ENCODE measurements around the gene NCAPH2. TPM values are rescaled to one million over a fixed set of nuclear protein-coding genes. Genes with fewer than 3 reads are reported as not detected.
A peak's percentile ranks its signal among the peaks of the same experiment; 100 is the strongest.

The NCAPH2 gene
- total RNA-seq, 1 experiment from 2014 or later = 53.3 TPM

GRCh38 chr22:50474710-50475651, 33.0 kb upstream of the NCAPH2 start, which contains the start of gene SBF1:
Gene SBF1 (minus strand): TSS chr22:50475035. CDS start chr22:50474840, 195 bp downstream.
- peak; percentile 83 for DNase-seq (ENCODE audit: low read depth)

DNA sequence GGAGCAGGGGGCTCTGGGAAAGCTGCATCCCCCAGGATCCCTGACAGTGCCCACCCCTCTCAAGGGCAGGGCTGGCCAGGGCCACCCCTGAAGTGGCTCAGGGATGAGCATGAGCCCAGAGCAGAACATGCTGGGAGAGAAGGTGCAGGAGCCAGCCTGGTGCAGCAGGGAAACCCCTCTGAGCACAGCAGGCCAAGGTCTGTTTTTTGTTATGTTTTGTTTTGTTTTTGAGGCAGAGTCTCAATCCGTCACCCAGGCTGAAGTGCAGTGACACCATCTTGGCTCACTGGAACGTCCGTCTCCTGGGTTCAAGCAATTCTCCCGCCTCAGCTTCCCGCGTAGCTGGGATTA, 32.4 kb upstream of the NCAPH2 start:
- DNase-seq (ENCODE audit: low read depth) = no peak

DNA sequence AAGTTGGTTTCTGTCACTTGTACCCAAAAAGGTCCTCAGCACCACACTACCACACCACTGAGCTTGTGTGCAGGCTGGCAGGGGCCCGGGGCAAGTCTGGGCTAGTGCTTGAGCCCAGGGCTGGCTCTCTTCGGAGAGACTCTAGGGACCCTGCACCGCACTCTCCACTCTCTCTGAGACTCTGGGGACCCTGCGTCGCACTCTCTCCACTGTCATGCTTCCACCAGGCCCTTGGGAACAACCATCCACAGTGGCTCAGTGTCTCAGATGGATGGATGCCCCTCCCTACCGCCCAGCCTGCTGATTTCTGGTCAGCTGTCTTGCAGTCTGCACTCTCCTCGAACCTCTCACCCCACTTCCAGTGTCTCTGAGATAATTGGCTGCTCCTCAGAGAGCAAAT, 31.2 kb upstream of the NCAPH2 start:
- no peak for DNase-seq (ENCODE audit: low read depth)

GRCh38 chr22:50477923-50478322, 30.1 kb upstream of the NCAPH2 start:
- DNase-seq (ENCODE audit: low read depth) = no peak

DNA sequence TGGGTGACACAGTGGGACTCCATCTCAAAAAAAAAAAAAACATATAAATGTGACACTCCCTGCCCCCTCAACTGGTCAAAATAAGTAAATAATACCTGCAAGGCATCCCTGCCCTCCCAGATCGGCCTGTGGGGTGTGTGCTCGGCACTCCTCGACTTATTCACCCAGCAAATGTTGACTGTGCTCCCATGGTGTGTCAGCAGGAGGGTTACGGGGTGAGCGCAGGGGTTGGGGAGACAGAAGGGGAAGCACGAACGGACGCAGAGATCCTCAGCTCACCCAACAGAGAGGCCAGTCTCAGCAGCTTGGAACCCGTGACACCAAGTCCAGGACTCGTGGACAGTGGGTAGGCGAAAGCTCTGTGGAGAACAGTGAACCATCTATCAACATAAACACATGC, 28.3 kb upstream of the NCAPH2 start:
- DNase-seq (ENCODE audit: low read depth) = no peak

- no peak for DNase-seq (ENCODE audit: low read depth)
These were observed 27.0 kb upstream of the NCAPH2 start for GRCh38 chr22:50481045-50481439.

- no peak for DNase-seq (ENCODE audit: low read depth)
These were observed 26.5 kb upstream of the NCAPH2 start, which contains the start of gene ADM2 for GRCh38 chr22:50481440-50482106. Gene ADM2 (plus strand): TSS chr22:50481543. CDS start chr22:50481848, 305 bp downstream.

DNA sequence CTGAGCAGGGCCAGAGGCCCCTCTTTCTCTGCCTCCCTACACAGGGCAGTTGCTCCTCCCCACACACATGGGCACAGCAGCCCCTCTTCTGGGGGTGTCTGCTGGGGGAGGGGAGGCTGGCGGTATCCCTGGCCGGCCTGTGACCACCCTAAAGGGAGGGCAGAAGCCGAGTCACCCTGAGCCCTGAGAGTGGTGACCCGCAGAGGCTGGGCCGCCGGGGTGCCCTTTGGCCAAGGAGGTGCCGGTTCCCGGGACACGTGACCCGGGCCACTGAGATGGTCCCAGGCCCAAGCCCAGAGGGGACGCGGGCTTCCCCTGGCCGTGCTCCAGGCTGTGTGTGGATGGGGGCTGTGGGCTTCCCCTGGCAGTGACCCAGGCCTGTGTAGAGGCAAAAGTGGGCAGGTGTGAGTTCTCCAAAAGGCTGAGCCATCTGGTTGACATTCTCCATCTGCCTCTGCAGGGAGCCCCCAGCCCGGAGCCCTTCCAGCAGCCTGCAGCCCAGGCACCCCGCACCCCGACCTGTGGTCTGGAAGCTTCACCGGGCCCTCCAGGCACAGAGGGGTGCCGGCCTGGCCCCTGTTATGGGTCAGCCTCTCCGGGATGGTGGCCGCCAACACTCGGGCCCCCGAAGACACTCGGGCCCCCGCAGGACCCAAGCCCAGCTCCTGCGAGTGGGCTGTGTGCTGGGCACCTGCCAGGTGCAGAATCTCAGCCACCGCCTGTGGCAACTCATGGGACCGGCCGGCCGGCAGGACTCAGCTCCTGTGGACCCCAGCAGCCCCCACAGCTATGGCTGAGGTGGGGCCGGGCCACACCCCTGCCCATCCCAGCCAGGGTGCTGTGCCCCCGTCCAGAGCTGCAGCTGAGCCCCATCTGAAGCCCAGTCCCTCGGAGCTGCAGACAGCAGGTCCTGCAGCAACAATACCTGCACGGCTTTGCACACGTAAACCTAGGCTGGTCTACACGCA, 25.6 kb upstream of the NCAPH2 start:
- DNase-seq (ENCODE audit: low read depth) = no peak

- no peak for DNase-seq (ENCODE audit: low read depth)
These were observed 24.9 kb upstream of the NCAPH2 start for GRCh38 chr22:50483106-50483505.

- DNase-seq (ENCODE audit: low read depth) = no peak
These were observed 24.5 kb upstream of the NCAPH2 start for GRCh38 chr22:50483556-50483955.

- DNase-seq (ENCODE audit: low read depth) = no peak
These were observed 23.8 kb upstream of the NCAPH2 start for GRCh38 chr22:50483977-50484853.

GRCh38 chr22:50485221-50486131, 22.5 kb upstream of the NCAPH2 start:
- peak; percentile 34 for DNase-seq (ENCODE audit: low read depth)

DNA sequence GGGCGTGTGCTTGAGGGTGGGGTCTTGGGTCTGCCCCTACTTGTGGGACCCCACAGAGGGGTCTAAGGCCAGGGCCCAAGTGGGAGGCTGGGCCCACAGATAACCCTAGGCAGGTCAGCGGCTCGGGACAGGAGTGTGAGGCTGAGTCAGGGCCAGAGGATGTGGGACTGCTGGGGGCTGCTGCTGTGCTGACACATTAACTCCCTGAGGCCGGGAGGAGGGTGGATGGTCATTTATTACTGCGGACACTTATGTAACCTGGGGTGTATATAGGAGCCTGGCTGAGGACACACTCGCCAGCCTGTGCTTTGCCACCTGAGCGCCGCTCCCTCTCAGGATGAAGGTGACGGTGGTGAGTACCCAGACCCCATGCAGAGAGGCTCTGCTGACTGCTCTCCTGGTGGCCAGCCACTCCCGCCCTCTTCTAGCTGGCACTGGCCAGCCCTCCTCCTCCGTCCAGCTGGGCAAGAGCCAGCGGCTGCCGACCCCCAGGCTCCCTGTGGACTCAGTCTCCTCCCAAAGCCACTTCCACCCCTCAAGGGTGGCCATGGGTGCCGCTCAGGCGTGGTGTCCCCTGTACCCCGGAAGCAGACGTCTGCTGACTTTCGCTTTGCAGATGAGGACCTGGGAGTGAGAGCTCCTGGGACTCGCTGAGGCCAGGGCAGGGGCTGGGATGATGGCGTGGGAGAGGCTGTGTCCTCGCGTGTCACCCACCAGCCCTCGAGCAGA, 21.3 kb upstream of the NCAPH2 start, which contains the start of gene MIOX:
Gene MIOX (plus strand): TSS at position 299 of the 729 bp plus-strand sequence. CDS start 39 bp downstream, at position 338.
- peak; percentile 48 for DNase-seq (ENCODE audit: low read depth)

DNA sequence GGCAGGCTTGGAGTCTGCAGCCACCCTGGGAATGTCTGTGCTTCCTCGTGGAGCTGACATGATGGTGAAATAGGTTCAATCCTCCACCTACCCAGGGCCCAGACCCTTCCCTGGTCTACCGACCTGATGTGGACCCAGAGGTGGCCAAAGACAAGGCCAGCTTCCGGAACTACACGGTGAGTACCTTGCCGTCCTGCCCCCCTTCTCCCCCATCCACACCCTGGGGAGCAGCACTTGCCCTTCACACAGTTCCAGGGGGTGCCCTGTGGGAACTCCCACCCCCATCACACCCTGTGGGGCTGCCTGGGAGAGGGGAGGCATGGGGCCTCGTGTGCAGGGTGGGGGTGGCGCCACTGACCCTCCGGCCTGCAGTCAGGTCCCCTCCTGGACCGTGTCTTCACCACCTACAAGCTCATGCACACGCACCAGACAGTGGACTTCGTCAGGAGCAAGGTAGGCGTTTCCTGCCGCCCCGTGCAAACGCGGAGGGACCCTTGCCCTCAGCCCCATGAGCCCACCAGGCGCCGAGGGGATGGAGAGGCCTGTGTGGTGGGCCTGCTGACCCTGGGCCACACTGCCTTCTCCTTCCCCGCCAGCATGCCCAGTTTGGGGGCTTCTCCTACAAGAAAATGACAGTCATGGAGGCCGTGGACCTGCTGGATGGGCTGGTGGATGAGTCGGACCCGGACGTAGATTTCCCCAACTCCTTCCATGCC, 20.6 kb upstream of the NCAPH2 start:
- DNase-seq (ENCODE audit: low read depth) = no peak

DNA sequence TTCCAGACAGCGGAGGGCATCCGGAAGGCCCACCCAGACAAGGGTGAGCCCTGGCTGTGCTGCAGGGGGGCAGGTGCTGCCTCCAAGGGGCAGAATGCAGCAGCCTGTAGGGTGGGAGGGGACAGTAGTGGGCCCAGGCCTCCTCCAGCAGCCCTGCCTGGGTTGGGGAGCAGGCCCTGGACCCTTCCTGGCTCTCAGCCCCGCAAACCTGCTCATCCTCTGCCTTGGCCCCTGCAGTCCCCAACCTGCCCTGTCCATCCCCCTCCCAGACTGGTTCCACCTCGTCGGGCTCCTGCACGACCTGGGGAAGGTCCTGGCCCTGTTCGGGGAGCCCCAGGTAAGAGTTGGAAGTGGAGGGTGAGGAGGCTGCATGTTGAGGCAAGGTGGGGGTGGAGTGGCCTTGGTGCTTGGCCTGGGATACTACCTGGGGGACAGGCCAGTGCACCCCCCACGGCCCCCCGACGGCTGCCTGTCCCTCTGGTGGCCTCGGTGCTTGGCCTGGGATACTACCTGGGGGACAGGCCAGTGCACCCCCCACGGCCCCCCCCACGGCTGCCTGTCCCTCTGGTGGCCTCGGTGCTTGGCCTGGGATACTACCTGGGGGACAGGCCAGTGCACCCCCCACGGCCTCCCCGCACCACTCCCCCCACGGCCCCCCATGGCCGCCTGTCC, 19.9 kb upstream of the NCAPH2 start:
- DNase-seq (ENCODE audit: low read depth) = no peak

- DNase-seq (ENCODE audit: low read depth) = no peak
These were observed 19.1 kb upstream of the NCAPH2 start for GRCh38 chr22:50488886-50489285.

Data from RPMI7951 (cell line).